ENCODE data around the gene RANBP9. TPM values are rescaled to one million over a fixed set of nuclear protein-coding genes. Genes with fewer than 3 reads are reported as not detected.

Gene RANBP9
- total RNA-seq = 10 to 100 TPM; 35.8 to 64.7 (median 50.4) TPM

GRCh38 chr6:13711733-13712598, at the start of gene RANBP9:
Gene RANBP9 (minus strand): TSS chr6:13711835. CDS start chr6:13711505, 330 bp downstream.
- peak; percentile 59 to 76 for TF ChIP-seq POLR2A (IDR thresholded peaks at IDR 0.05)
- peak in 2 of 3 donors; percentile 66 for TF ChIP-seq POLR2AphosphoS5 (IDR thresholded peaks at IDR 0.05)
- TF ChIP-seq CTCF (IDR thresholded peaks at IDR 0.05) = no peak
- 0% methylated on average over 15 of the region's 102 CpGs for WGBS
- no peaks in the 10 kb centered on the region for H3K36me3 ChIP-seq

GRCh38 chr6:13760307-13761304, 49.0 kb upstream of the RANBP9 start:
- Histone ChIP-seq H3K9me3 (no peaks in the 10 kb centered on the region), H3K4me3 (peak overlapping the region; percentile 16), H3K27me3 (no peaks in the 10 kb centered on the region), H3K36me3 (no peaks in the 10 kb centered on the region), H3K4me1 (peaks cover 53% of the 10 kb centered on the region), H3K27ac (peak overlapping the region; percentile 89)
- DNase-seq (ENCODE audit: low spot score in 2 of 2) = no peak
- 38% methylated on average over 11 of the region's 11 CpGs for WGBS
- TF ChIP-seq POLR2AphosphoS5 (IDR thresholded peaks at IDR 0.05) = peak in 2 of 3 donors; percentile 69 to 79
- TF ChIP-seq EP300 (IDR thresholded peaks at IDR 0.05) = no peak

More at GRCh38 chr6:13711733-13712598, at the start of gene RANBP9:
- Histone ChIP-seq H3K27ac (peak within 1 kb of the TSS; percentile 96), H3K4me1 (peaks cover 37% of the 10 kb centered on the region), H3K9me3 (no peaks in the 10 kb centered on the region), H3K4me3 (peak within 1 kb of the TSS; percentile 89), H3K27me3 (no peaks in the 10 kb centered on the region)
- peak; percentile 93 for DNase-seq (ENCODE audit: low spot score in 2 of 2)

DNA sequence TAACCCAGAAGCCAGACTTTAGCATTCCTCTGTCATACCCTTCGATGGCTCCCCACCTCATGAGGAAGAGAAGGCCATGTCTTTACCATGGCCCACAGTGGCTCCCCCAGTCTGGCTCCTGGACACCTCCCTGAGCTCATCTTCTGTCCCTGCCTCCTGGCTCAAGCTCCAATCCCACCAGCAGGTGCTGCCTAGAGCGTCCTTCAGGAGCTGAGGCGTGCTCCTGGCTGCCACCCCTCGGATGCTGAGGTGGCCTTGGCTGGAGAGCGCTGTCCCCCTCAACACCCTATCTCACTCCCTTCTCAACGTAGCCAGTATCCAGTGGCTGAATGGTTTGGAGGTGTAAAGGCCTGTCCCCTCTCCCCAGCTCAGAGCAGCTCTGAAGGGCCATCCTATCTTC, 47.4 kb upstream of the RANBP9 start:
- WGBS = 96% methylated on average over 6 of the region's 6 CpGs
- H3K4me1 ChIP-seq = peaks cover 48% of the 10 kb centered on the region

GRCh38 chr6:13754644-13755043, 43.0 kb upstream of the RANBP9 start:
- no peak overlapping the region for H3K4me3 ChIP-seq

More for the DNA sequence above, 47.4 kb upstream of the RANBP9 start:
- Histone ChIP-seq H3K4me3 (no peak overlapping the region), H3K27me3 (no peaks in the 10 kb centered on the region), H3K27ac (no peak overlapping the region), H3K9me3 (no peaks in the 10 kb centered on the region), H3K36me3 (no peaks in the 10 kb centered on the region)
- DNase-seq (ENCODE audit: low spot score in 2 of 2) = no peak
- TF ChIP-seq POLR2AphosphoS5 (IDR thresholded peaks at IDR 0.05) = no peak
- TF ChIP-seq EP300 (IDR thresholded peaks at IDR 0.05) = no peak
- TF ChIP-seq CTCF (IDR thresholded peaks at IDR 0.05) = no peak
- TF ChIP-seq POLR2A (IDR thresholded peaks at IDR 0.05) = no peak

More at GRCh38 chr6:13754644-13755043, 43.0 kb upstream of the RANBP9 start:
- TF ChIP-seq EP300 (IDR thresholded peaks at IDR 0.05) (no peak), CTCF (IDR thresholded peaks at IDR 0.05) (no peak), POLR2A (IDR thresholded peaks at IDR 0.05) (no peak), POLR2AphosphoS5 (IDR thresholded peaks at IDR 0.05) (no peak)
- no peaks in the 10 kb centered on the region for H3K36me3 ChIP-seq
- peaks cover 9% of the 10 kb centered on the region for H3K4me1 ChIP-seq
- no peak overlapping the region for H3K27ac ChIP-seq
- 92% methylated on average over 2 of the region's 2 CpGs for WGBS
- H3K27me3 ChIP-seq = no peaks in the 10 kb centered on the region
- DNase-seq (ENCODE audit: low spot score in 2 of 2) = no peak
- no peaks in the 10 kb centered on the region for H3K9me3 ChIP-seq
